Esophagus squamous epithelium (tissue), 5 donors: Measurements from ENCODE around the gene SOX1. TPM values are rescaled to one million over a fixed set of nuclear protein-coding genes. Genes with fewer than 3 reads are reported as not detected.

ENCODE experiments used
- DNase-seq: peaks from one replicate; lab custom pipeline; 2025; lab: John Stamatoyannopoulos, UW
- H3K27ac ChIP-seq, 4 donors: fragments of 200-600 bp; sonication (generic); one replicate each; pipeline ENCODE4 v1.5.1; 2016 to 2019; ENCODE audit warnings: mild to moderate bottlenecking in 1 of 4
- H3K27me3 ChIP-seq, 4 donors: fragments of 200-600 bp; sonication (generic); 1 replicate in 3 of 4; 2 replicates in 1 of 4; pipeline versions ENCODE4 v1.5.1 to v1.6.0; 2017 to 2021; ENCODE audit warnings: antibody characterized with exemption in 1 of 4
- H3K36me3 ChIP-seq, 3 donors: fragments of 200-600 bp; sonication (generic); one replicate each; pipeline ENCODE4 v1.5.1; 2016 to 2019
- H3K4me1 ChIP-seq, 3 donors: fragments of 200-600 bp; sonication (generic); one replicate each; pipeline ENCODE4 v1.5.1; 2017 to 2019
- H3K4me3 ChIP-seq, 4 donors: fragments of 200-600 bp; sonication (generic); 1 replicate in 3 of 4; 2 replicates in 1 of 4; pipeline ENCODE4 v1.5.1; 2016 to 2019; ENCODE audit warnings: mild to moderate bottlenecking in 2 of 4, moderate library complexity in 1 of 4
- H3K9me3 ChIP-seq, 3 donors: fragments of 200-600 bp; sonication (generic); one replicate each; pipeline ENCODE4 v1.5.1; 2016 to 2019
- POLR2A ChIP-seq, 4 donors: fragments of 450-650 bp; IDR thresholded peaks; one replicate each; pipeline ENCODE4 v1.6.1; 2017; ENCODE audit warnings: antibody characterized with exemption in 4 of 4, mild to moderate bottlenecking in 4 of 4, moderate library complexity in 3 of 4
- WGBS, 2 donors: methylation state at CpG; one replicate each; pipeline ENCODE4 v1.1.5; 2018; 5-methylcytosine and 5-hydroxymethylcytosine counted together
- intact Hi-C: fragments of 100-400 bp; cut with DNase I; formaldehyde crosslinking; loops from one replicate; pipeline ENCODE4 v1.15.0; 2022
- total RNA-seq, 4 donors: library from RNA; depleted of rRNA; stranded (reverse); fragments of >200 nt; gene quantifications; one replicate each; pipeline ENCODE4 v1.1.0, GENCODE V29; 2016
- TF ChIP-seq, protein P1 (sequence below), 6 experiments: fragments of 450-650 bp in 4 of 6; fragments of 200-600 bp in 2 of 6; sonication (generic) in 2 of 6; IDR thresholded peaks; one replicate each; pipeline ENCODE4 v1.5.1; 2016 to 2019; ENCODE audit warnings: antibody characterized with exemption in 6 of 6, mild to moderate bottlenecking in 4 of 6, moderate library complexity in 4 of 6
- donor health status: DM: yes; HTN: yes; CAD: no.

The SOX1 gene
- total RNA-seq, 4 donors from 2014 or later: 0.19 TPM; not detected in 3

DNA sequence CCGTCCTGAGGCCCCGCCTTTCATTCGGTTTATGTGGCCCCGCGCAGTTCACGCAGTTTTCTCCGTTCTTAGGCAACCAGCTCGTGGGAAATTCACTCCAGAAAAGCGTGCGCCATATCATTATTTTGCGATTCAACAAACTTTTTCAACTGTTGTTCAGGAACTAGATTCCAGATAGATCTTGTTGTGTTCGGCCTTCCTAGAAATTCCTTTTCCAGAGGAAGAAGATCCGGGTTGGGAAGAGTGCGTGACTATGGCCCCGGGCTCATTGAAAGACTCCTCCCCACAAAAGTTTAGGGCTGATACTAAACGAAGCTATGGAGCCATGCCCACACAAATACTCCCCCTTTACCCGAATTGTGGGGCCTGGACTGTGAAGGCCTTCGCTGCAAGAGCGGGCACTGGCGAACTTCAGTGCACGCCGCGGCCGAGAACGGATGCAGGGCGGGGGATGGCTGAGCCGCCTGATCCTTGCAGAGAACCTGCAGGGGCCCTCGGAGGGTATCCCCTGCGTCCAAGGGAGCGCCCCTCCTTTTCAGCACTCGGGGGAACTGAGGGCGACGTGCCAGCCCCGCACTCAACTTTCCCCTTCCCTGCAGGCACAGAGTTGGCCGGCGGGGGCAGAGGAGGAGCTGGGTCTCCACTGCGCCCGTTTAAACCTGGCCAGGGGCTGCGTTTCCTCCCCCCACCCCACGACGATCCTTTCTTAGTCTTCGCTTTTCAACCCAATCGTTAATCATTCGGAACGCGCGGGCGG, 904 bp upstream of the SOX1 start:
- TF ChIP-seq, protein P1, sequence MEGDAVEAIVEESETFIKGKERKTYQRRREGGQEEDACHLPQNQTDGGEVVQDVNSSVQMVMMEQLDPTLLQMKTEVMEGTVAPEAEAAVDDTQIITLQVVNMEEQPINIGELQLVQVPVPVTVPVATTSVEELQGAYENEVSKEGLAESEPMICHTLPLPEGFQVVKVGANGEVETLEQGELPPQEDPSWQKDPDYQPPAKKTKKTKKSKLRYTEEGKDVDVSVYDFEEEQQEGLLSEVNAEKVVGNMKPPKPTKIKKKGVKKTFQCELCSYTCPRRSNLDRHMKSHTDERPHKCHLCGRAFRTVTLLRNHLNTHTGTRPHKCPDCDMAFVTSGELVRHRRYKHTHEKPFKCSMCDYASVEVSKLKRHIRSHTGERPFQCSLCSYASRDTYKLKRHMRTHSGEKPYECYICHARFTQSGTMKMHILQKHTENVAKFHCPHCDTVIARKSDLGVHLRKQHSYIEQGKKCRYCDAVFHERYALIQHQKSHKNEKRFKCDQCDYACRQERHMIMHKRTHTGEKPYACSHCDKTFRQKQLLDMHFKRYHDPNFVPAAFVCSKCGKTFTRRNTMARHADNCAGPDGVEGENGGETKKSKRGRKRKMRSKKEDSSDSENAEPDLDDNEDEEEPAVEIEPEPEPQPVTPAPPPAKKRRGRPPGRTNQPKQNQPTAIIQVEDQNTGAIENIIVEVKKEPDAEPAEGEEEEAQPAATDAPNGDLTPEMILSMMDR (IDR thresholded peaks at IDR 0.05): no peak
- TF ChIP-seq POLR2A (IDR thresholded peaks at IDR 0.05): no peak
- no peak for DNase-seq
- Histone ChIP-seq H3K36me3 (no peaks in the 10 kb centered on the region), H3K4me3 (peak overlapping the region in 3 of 4 donors; percentile 1 to 52 (median 40)), H3K27ac (no peak overlapping the region), H3K4me1 (peaks cover 0 to 39% (median 17%) of the 10 kb centered on the region in 3 donors), H3K9me3 (no peaks in the 10 kb centered on the region), H3K27me3 (peaks cover 26 to 100% (median 47%) of the 10 kb centered on the region in 4 donors)
- intact Hi-C loops: no loop called here
- WGBS, 2 donors: 8 to 20% methylated on average over 21 to 23 of the region's 48 CpGs

DNA sequence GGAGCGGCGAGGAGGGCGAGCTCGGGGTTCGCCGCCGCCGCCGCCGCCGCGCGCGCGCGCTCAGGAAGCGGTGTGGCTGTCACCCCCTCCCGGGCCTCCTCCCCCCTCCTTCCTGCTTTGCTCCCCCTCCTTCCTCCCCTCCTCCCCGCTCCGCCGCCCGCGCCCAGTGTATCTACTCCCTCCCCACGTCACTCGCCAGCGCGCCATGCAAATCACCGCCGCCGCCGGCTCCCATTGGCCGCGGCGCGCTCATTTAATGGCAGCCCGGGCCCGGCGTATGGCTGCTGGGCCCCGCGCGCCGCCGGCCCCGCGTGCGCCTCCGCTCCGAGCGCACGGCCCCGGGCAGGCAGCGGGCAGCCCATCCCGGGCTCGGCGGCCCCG, 335 bp upstream of the SOX1 start:
- 2 to 13% methylated on average over 3 to 10 of the region's 56 CpGs for WGBS, 2 donors
- no peaks in the 10 kb centered on the region for H3K9me3 ChIP-seq
- H3K4me3 ChIP-seq: peak overlapping the region in 3 of 4 donors; percentile 1 to 52 (median 40)
- H3K36me3 ChIP-seq: no peaks in the 10 kb centered on the region
- TF ChIP-seq POLR2A (IDR thresholded peaks at IDR 0.05): no peak
- TF ChIP-seq, protein P1 (IDR thresholded peaks at IDR 0.05): no peak
- intact Hi-C loops: no loop called here
- H3K4me1 ChIP-seq: peaks cover 0 to 39% (median 17%) of the 10 kb centered on the region in 3 donors
- DNase-seq: no peak
- H3K27ac ChIP-seq: no peak overlapping the region
- peaks cover 23 to 100% (median 50%) of the 10 kb centered on the region in 4 donors for H3K27me3 ChIP-seq

DNA sequence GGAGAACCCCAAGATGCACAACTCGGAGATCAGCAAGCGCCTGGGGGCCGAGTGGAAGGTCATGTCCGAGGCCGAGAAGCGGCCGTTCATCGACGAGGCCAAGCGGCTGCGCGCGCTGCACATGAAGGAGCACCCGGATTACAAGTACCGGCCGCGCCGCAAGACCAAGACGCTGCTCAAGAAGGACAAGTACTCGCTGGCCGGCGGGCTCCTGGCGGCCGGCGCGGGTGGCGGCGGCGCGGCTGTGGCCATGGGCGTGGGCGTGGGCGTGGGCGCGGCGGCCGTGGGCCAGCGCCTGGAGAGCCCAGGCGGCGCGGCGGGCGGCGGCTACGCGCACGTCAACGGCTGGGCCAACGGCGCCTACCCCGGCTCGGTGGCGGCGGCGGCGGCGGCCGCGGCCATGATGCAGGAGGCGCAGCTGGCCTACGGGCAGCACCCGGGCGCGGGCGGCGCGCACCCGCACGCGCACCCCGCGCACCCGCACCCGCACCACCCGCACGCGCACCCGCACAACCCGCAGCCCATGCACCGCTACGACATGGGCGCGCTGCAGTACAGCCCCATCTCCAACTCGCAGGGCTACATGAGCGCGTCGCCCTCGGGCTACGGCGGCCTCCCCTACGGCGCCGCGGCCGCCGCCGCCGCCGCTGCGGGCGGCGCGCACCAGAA, 1.1 kb downstream of the SOX1 start:
- Histone ChIP-seq H3K27me3 (peaks cover 32 to 100% (median 55%) of the 10 kb centered on the region in 4 donors), H3K4me1 (peaks cover 3 to 43% (median 26%) of the 10 kb centered on the region in 3 donors), H3K36me3 (no peaks in the 10 kb centered on the region), H3K4me3 (no peak overlapping the region), H3K9me3 (no peaks in the 10 kb centered on the region), H3K27ac (no peak overlapping the region)
- intact Hi-C loops: no loop called here
- no peak for TF ChIP-seq POLR2A (IDR thresholded peaks at IDR 0.05)
- TF ChIP-seq, protein P1 (IDR thresholded peaks at IDR 0.05): no peak
- no peak for DNase-seq
- WGBS, 2 donors: no CpG with 5 or more reads among the region's 103 CpGs

- 9% methylated on average over 9 of the region's 80 CpGs; no CpG with 5 or more reads in 1 of the 2 donors for WGBS, 2 donors
- intact Hi-C loops: no loop called here
- H3K4me1 ChIP-seq: peaks cover 3 to 46% (median 26%) of the 10 kb centered on the region in 3 donors
These were observed 1.7 kb downstream of the SOX1 start for GRCh38 chr13:112068540-112069060.

More at GRCh38 chr13:112068540-112069060, 1.7 kb downstream of the SOX1 start:
- Histone ChIP-seq H3K4me3 (no peak overlapping the region), H3K27me3 (peaks cover 38 to 100% (median 57%) of the 10 kb centered on the region in 4 donors), H3K9me3 (no peaks in the 10 kb centered on the region), H3K36me3 (no peaks in the 10 kb centered on the region), H3K27ac (no peak overlapping the region)
- DNase-seq: no peak
- TF ChIP-seq POLR2A (IDR thresholded peaks at IDR 0.05): no peak
- TF ChIP-seq, protein P1 (IDR thresholded peaks at IDR 0.05): no peak
